ENCODE data around the gene ARFGEF2. TPM values are rescaled to one million over a fixed set of nuclear protein-coding genes. Genes with fewer than 3 reads are reported as not detected.

Gene ARFGEF2
- total and polyA plus RNA-seq, 2 of the 4 experiments (the other 2 are of a cell fraction): 10.3 to 39.1 TPM

DNA sequence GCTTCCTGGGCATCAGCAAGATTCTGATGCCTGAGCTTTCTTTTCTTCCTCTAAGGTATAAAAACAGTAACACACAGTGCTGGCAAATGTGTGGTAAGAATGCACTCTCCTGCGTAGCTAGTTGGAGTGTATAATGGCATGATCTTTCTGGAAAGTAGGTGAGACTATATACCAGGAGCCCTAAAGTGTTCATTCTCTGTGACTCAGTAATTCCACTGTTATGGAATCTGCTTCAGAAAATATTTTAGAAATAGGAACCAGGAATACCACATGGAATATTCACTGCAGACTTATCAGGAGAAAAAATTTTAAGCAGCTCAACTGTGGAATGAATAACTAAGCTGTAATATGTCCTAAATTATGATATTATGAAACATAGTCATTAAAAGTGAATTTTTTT lies 107.7 kb downstream of the ARFGEF2 start:
- Histone ChIP-seq H4K20me1 (ENCODE audit: insufficient read depth, low read length) (no peaks in the 10 kb centered on the region), H3K56ac (ENCODE audit: extremely low read depth, insufficient read depth, low read length) (no peak overlapping the region), H2AFZ (replicated peaks; ENCODE audit: low read length, poor library complexity) (no peak overlapping the region), H2AK9ac (replicated peaks; ENCODE audit: low read depth, low read length, poor library complexity) (no peak overlapping the region), H2AK5ac (ENCODE audit: low read depth, low read length) (no peak overlapping the region), H3K9ac (ENCODE audit: low read depth, low read length) (no peak overlapping the region), H3K18ac (ENCODE audit: low read depth, low read length) (no peak overlapping the region), H3K9me3 (ENCODE audit: control insufficient read depth, insufficient read depth, low read length) (no peaks in the 10 kb centered on the region), H2BK15ac (ENCODE audit: low read depth, low read length) (no peak overlapping the region), H3K14ac (replicated peaks; ENCODE audit: low read depth, low read length) (no peak overlapping the region), H3K4ac (ENCODE audit: low read depth, low read length) (no peak overlapping the region), H3K4me1 (ENCODE audit: control insufficient read depth, insufficient read depth, low read length) (peaks cover 1% of the 10 kb centered on the region; the same call in 1 of the 2 replicates), H4K8ac (ENCODE audit: low read depth in 2 of 2, low read length in 2 of 2) (no peak overlapping the region), H4K5ac (ENCODE audit: low read depth, low read length) (no peak overlapping the region), H3K27me3 (ENCODE audit: control insufficient read depth, insufficient read depth, low read length) (no peaks in the 10 kb centered on the region), H3K23ac (ENCODE audit: low read depth, low read length) (no peak overlapping the region), H3K27ac (ENCODE audit: insufficient read depth, low read length) (no peak overlapping the region), H4K91ac (ENCODE audit: insufficient read depth, low read depth, low read length) (no peak overlapping the region), H3K4me2 (ENCODE audit: low read depth, low read length) (no peak overlapping the region), H3K4me3 (ENCODE audit: insufficient read depth, low read depth, low read length) (no peak overlapping the region), H3K79me1 (ENCODE audit: low read depth in 1 of 2, low read length in 2 of 2) (no peaks in the 10 kb centered on the region; a peak in 1 of 4 replicates), H2BK5ac (ENCODE audit: low read depth, low read length, poor library complexity, severe bottlenecking) (no peak overlapping the region), H3K9me1 (ENCODE audit: insufficient read depth, low read length) (no peaks in the 10 kb centered on the region), H3K36me3 (ENCODE audit: control insufficient read depth, insufficient read depth, low read length) (peaks cover 34% of the 10 kb centered on the region), H2BK120ac (ENCODE audit: low read depth, low read length) (no peak overlapping the region), H2BK20ac (ENCODE audit: low read depth, low read length) (no peak overlapping the region)
- dilution Hi-C loops (cut with HindIII; ENCODE audit: low sequenced_read_pairs, unreplicated experiment): no loop called here
- in situ Hi-C loops (cut with MboI; ENCODE audit: low sequenced_read_pairs): no loop called here
- no TSS peak for BruUV-seq (replicated peaks)
- CTCF ChIA-PET: interaction anchor here (0.6 to 1.0 kb wide), 2 partner anchors 11 to 13 kb away, joined by 3 read pairs; no protein-coding TSS in a partner anchor
- POLR2A ChIA-PET (ENCODE audit: unreplicated experiment): no interaction called here
- ATAC-seq (ENCODE audit: low read depth) (peak; percentile 68), DNase-seq (peak; percentile 38)
- intact Hi-C loops (cut with micrococcal nuclease): no loop called here
- no peak for TF ChIP-seq MAZ (IDR thresholded peaks at IDR 0.05; ENCODE audit: borderline replicate concordance, low read depth, low read length)
- TF ChIP-seq POLR2A (IDR thresholded peaks at IDR 0.05; ENCODE audit: low read depth, low read length): no peak
- TF ChIP-seq, protein P1, sequence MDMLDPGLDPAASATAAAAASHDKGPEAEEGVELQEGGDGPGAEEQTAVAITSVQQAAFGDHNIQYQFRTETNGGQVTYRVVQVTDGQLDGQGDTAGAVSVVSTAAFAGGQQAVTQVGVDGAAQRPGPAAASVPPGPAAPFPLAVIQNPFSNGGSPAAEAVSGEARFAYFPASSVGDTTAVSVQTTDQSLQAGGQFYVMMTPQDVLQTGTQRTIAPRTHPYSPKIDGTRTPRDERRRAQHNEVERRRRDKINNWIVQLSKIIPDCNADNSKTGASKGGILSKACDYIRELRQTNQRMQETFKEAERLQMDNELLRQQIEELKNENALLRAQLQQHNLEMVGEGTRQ (IDR thresholded peaks at IDR 0.05; ENCODE audit: low read depth, low read length): no peak
- no peak for TF ChIP-seq NFE2L2 (IDR thresholded peaks at IDR 0.05; ENCODE audit: low read depth, low read length)
- no peak for TF ChIP-seq FOS (IDR thresholded peaks at IDR 0.05; ENCODE audit: low read depth, low read length)
- TF ChIP-seq MAFK (IDR thresholded peaks at IDR 0.05; ENCODE audit: low read depth, low read length): no peak
- TF ChIP-seq RCOR1 (IDR thresholded peaks at IDR 0.05; ENCODE audit: insufficient replicate concordance, low read length): no peak
- TF ChIP-seq RAD21 (IDR thresholded peaks at IDR 0.05; ENCODE audit: low read length): no peak
- no peak for TF ChIP-seq MXI1 (IDR thresholded peaks at IDR 0.05; ENCODE audit: borderline replicate concordance, low read depth, low read length)
- no peak for TF ChIP-seq CEBPB (IDR thresholded peaks at IDR 0.05; ENCODE audit: low read depth, low read length)
- no CpG with 5 or more reads among the region's 1 CpG for WGBS, 2 experiments (ENCODE audit: extremely low coverage in 2 of 2, insufficient read length in 1 of 2)

Measured in IMR-90 (cell line).